SJCRH30 (cell line): ENCODE measurements around the gene RAPGEF3. TPM values are rescaled to one million over a fixed set of nuclear protein-coding genes. Genes with fewer than 3 reads are reported as not detected.

Experiments used
- DNase-seq, 2 experiments: peaks; one replicate each; pipeline ENCODE4 v3.0.0-alpha.2; 2015 to 2020
- H3K27ac ChIP-seq: fragments of 250-450 bp; sonication (Bioruptor Pico); 2 replicates; pipeline ENCODE4 v1.5.1; 2020; ENCODE audit warnings: mild to moderate bottlenecking, moderate library complexity
- H3K27me3 ChIP-seq: fragments of 250-450 bp; sonication (Bioruptor Pico); 2 replicates; pipeline ENCODE4 v1.5.1; 2020; ENCODE audit warnings: mild to moderate bottlenecking, moderate library complexity
- H3K36me3 ChIP-seq: fragments of 250-450 bp; sonication (Bioruptor Pico); 2 replicates; pipeline ENCODE4 v1.5.1; 2020; ENCODE audit warnings: mild to moderate bottlenecking, moderate library complexity
- H3K4me1 ChIP-seq: fragments of 250-450 bp; sonication (Bioruptor Pico); 2 replicates; pipeline ENCODE4 v1.5.1; 2020; ENCODE audit warnings: mild to moderate bottlenecking, moderate library complexity
- H3K4me3 ChIP-seq: fragments of 250-450 bp; sonication (Bioruptor Pico); 2 replicates; pipeline ENCODE4 v1.5.1; 2020; ENCODE audit warnings: mild to moderate bottlenecking, moderate library complexity
- H3K9me3 ChIP-seq: fragments of 250-450 bp; sonication (Bioruptor Pico); replicated peaks from 2 replicates; pipeline ENCODE4 v1.5.1; 2020; ENCODE audit warnings: mild to moderate bottlenecking, moderate library complexity
- total RNA-seq: library from RNA; depleted of rRNA; stranded (reverse); fragments of >200 nt; shearing (Covaris generic); gene quantifications from 2 replicates; pipeline ENCODE4 v1.2.3, GENCODE V29; 2014

RAPGEF3 gene
- total RNA-seq, 1 experiment from 2014 or later, result 0.49 TPM

- Histone ChIP-seq H3K4me1 (peaks cover 26% of the 10 kb centered on the region), H3K9me3 (no peaks in the 10 kb centered on the region), H3K27ac (no peak overlapping the region), H3K36me3 (no peaks in the 10 kb centered on the region), H3K27me3 (peaks cover 7% of the 10 kb centered on the region; the same call in 1 of the 2 replicates), H3K4me3 (no peak overlapping the region)
- DNase-seq, result no peak
These were observed 8.4 kb downstream of the RAPGEF3 start for GRCh38 chr12:47750229-47750798.

- Histone ChIP-seq H3K27ac (no peak overlapping the region), H3K4me3 (no peak overlapping the region), H3K27me3 (peaks cover 12% of the 10 kb centered on the region; the same call in 1 of the 2 replicates), H3K4me1 (peaks cover 20% of the 10 kb centered on the region), H3K9me3 (no peaks in the 10 kb centered on the region), H3K36me3 (no peaks in the 10 kb centered on the region)
- DNase-seq, result no peak
These were observed 9.8 kb downstream of the RAPGEF3 start for GRCh38 chr12:47748899-47749298.

- H3K36me3 ChIP-seq, result no peaks in the 10 kb centered on the region
- H3K27ac ChIP-seq, result no peak overlapping the region
These were observed 10.2 kb downstream of the RAPGEF3 start for GRCh38 chr12:47748507-47748828.

GRCh38 chr12:47747596-47748506 is 10.8 kb downstream of the RAPGEF3 start:
- DNase-seq, result no peak
- Histone ChIP-seq H3K27me3 (peaks cover 14% of the 10 kb centered on the region; the same call in 1 of the 2 replicates), H3K36me3 (no peaks in the 10 kb centered on the region), H3K9me3 (no peaks in the 10 kb centered on the region), H3K4me3 (no peak overlapping the region), H3K27ac (no peak overlapping the region), H3K4me1 (peaks cover 12% of the 10 kb centered on the region)

More at GRCh38 chr12:47748507-47748828, 10.2 kb downstream of the RAPGEF3 start:
- no peaks in the 10 kb centered on the region for H3K9me3 ChIP-seq
- peaks cover 16% of the 10 kb centered on the region for H3K4me1 ChIP-seq
- peaks cover 14% of the 10 kb centered on the region; the same call in 1 of the 2 replicates for H3K27me3 ChIP-seq
- DNase-seq, result no peak
- H3K4me3 ChIP-seq, result no peak overlapping the region

GRCh38 chr12:47747126-47747525 is 11.6 kb downstream of the RAPGEF3 start:
- Histone ChIP-seq H3K27ac (no peak overlapping the region), H3K4me3 (no peak overlapping the region), H3K9me3 (no peaks in the 10 kb centered on the region), H3K36me3 (no peaks in the 10 kb centered on the region), H3K27me3 (peaks cover 14% of the 10 kb centered on the region; the same call in 1 of the 2 replicates), H3K4me1 (peaks cover 12% of the 10 kb centered on the region)
- no peak for DNase-seq

- Histone ChIP-seq H3K36me3 (no peaks in the 10 kb centered on the region), H3K4me3 (no peak overlapping the region), H3K27me3 (peaks cover 13% of the 10 kb centered on the region; the same call in 1 of the 2 replicates), H3K4me1 (peaks cover 10% of the 10 kb centered on the region), H3K27ac (no peak overlapping the region), H3K9me3 (no peaks in the 10 kb centered on the region)
- DNase-seq, result no peak
These were observed 12.2 kb downstream of the RAPGEF3 start for GRCh38 chr12:47746523-47746922.

GRCh38 chr12:47746073-47746472 is 12.6 kb downstream of the RAPGEF3 start:
- no peak overlapping the region for H3K4me3 ChIP-seq
- H3K9me3 ChIP-seq, result no peaks in the 10 kb centered on the region
- H3K36me3 ChIP-seq, result no peaks in the 10 kb centered on the region
- peaks cover 10% of the 10 kb centered on the region for H3K4me1 ChIP-seq
- no peak overlapping the region for H3K27ac ChIP-seq
- peaks cover 10% of the 10 kb centered on the region; the same call in 1 of the 2 replicates for H3K27me3 ChIP-seq
- DNase-seq, result no peak

GRCh38 chr12:47745485-47746041 is 13.1 kb downstream of the RAPGEF3 start:
- H3K9me3 ChIP-seq, result no peaks in the 10 kb centered on the region
- peaks cover 10% of the 10 kb centered on the region; the same call in 1 of the 2 replicates for H3K27me3 ChIP-seq
- no peaks in the 10 kb centered on the region for H3K36me3 ChIP-seq
- peaks cover 13% of the 10 kb centered on the region for H3K4me1 ChIP-seq
- no peak for DNase-seq
- no peak overlapping the region for H3K27ac ChIP-seq
- no peak overlapping the region for H3K4me3 ChIP-seq

GRCh38 chr12:47744778-47745436 is 13.8 kb downstream of the RAPGEF3 start:
- no peaks in the 10 kb centered on the region for H3K36me3 ChIP-seq
- H3K27ac ChIP-seq, result no peak overlapping the region
- peaks cover 10% of the 10 kb centered on the region; the same call in 1 of the 2 replicates for H3K27me3 ChIP-seq
- no peaks in the 10 kb centered on the region for H3K9me3 ChIP-seq
- DNase-seq, result no peak
- H3K4me3 ChIP-seq, result no peak overlapping the region
- H3K4me1 ChIP-seq, result peaks cover 19% of the 10 kb centered on the region

GRCh38 chr12:47744005-47744651 is 14.6 kb downstream of the RAPGEF3 start:
- no peak overlapping the region for H3K4me3 ChIP-seq
- H3K27me3 ChIP-seq, result peaks cover 10% of the 10 kb centered on the region; the same call in 1 of the 2 replicates
- no peaks in the 10 kb centered on the region for H3K36me3 ChIP-seq
- no peak overlapping the region for H3K27ac ChIP-seq
- no peaks in the 10 kb centered on the region for H3K9me3 ChIP-seq
- DNase-seq, result no peak
- H3K4me1 ChIP-seq, result peaks cover 19% of the 10 kb centered on the region

GRCh38 chr12:47743311-47743860 is 15.3 kb downstream of the RAPGEF3 start:
- H3K4me1 ChIP-seq, result peaks cover 19% of the 10 kb centered on the region
- no peaks in the 10 kb centered on the region for H3K36me3 ChIP-seq
- H3K4me3 ChIP-seq, result no peak overlapping the region
- no peak for DNase-seq
- peaks cover 10% of the 10 kb centered on the region; the same call in 1 of the 2 replicates for H3K27me3 ChIP-seq
- H3K9me3 ChIP-seq, result no peaks in the 10 kb centered on the region
- no peak overlapping the region for H3K27ac ChIP-seq

- Histone ChIP-seq H3K27ac (no peak overlapping the region), H3K9me3 (no peaks in the 10 kb centered on the region)
- DNase-seq, result peak; percentile 58 to 74
These were observed 16.3 kb downstream of the RAPGEF3 start for GRCh38 chr12:47742253-47742825.

GRCh38 chr12:47741340-47741703 is 17.4 kb downstream of the RAPGEF3 start:
- Histone ChIP-seq H3K9me3 (no peaks in the 10 kb centered on the region), H3K4me3 (no peak overlapping the region), H3K27me3 (peaks cover 9% of the 10 kb centered on the region; the same call in 1 of the 2 replicates), H3K36me3 (no peaks in the 10 kb centered on the region), H3K4me1 (peaks cover 19% of the 10 kb centered on the region), H3K27ac (no peak overlapping the region)
- peak; percentile 88 to 92 for DNase-seq

More at GRCh38 chr12:47742253-47742825, 16.3 kb downstream of the RAPGEF3 start:
- Histone ChIP-seq H3K4me3 (no peak overlapping the region), H3K4me1 (peaks cover 19% of the 10 kb centered on the region), H3K27me3 (peaks cover 10% of the 10 kb centered on the region; the same call in 1 of the 2 replicates), H3K36me3 (no peaks in the 10 kb centered on the region)
